ENCODE data around the gene RHEBL1. TPM values are rescaled to one million over a fixed set of nuclear protein-coding genes. Genes with fewer than 3 reads are reported as not detected.

RHEBL1 gene
- total RNA-seq, 1 experiment from 2014 or later = 9.0 TPM

DNA sequence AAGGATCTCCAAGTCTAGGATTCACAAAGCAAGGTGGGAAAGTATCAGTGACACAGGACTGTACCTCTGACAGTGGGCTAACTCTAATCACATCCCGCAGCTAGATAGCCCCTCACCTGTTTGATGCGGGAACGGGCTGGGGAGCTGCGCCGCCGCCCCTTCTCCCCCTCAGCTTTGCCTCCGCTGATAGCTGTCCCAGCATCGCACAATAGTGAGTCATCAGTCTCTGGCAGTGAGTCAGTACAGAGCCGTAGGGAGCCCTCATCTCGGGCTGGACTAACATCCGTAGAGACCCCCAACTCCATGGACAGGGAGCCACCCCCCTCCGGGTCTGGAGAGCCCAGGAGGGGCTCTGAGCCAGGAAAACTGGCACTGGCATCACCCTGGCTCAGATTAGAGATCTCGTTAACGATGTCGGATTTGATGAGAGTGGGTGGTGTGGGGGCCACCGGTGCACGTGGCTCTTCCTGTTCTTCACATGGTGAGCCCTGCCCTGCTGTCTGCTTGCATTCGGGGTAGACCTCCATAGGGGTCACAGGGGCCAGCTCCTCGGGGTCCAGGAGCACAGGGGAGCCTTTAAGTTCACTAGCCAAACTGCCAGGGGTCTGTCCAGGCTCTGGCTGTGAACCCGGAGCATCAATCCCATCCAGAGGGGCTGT is 20.1 kb downstream of the RHEBL1 start:
- Mint-ChIP-seq H3K27me3 (ENCODE audit: low read depth) (no peaks in the 10 kb centered on the region), H3K4me1 (no peaks in the 10 kb centered on the region; the same call in 1 of the 2 replicates), H3K9me3 (no peaks in the 10 kb centered on the region), H3K36me3 (peaks cover 90% of the 10 kb centered on the region), H3K4me3 (no peak overlapping the region), H3K27ac (no peak overlapping the region)
- DNase-seq (ENCODE audit: low spot score) (no peak), ATAC-seq (no peak)
- CTCF ChIA-PET = interaction anchor here (0.6 kb wide), 1 partner anchor 59 kb away, joined by 4 read pairs; no protein-coding TSS in a partner anchor
- TF ChIP-seq, protein P1, sequence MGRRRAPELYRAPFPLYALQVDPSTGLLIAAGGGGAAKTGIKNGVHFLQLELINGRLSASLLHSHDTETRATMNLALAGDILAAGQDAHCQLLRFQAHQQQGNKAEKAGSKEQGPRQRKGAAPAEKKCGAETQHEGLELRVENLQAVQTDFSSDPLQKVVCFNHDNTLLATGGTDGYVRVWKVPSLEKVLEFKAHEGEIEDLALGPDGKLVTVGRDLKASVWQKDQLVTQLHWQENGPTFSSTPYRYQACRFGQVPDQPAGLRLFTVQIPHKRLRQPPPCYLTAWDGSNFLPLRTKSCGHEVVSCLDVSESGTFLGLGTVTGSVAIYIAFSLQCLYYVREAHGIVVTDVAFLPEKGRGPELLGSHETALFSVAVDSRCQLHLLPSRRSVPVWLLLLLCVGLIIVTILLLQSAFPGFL (CRISPR knock-in tag; IDR thresholded peaks at IDR 0.05; ENCODE audit: borderline replicate concordance) = no peak
- no peak for TF ChIP-seq STAT6 (CRISPR knock-in tag; conservative IDR thresholded peaks at IDR 0.05; ENCODE audit: low read depth)
- no peak for TF ChIP-seq JUN (CRISPR knock-in tag; IDR thresholded peaks at IDR 0.05)
- TF ChIP-seq ZNF232 (CRISPR knock-in tag; IDR thresholded peaks at IDR 0.05) = no peak
- POLR2A ChIA-PET = no interaction called here

GRCh38 chr12:49048953-49049352 is 20.8 kb downstream of the RHEBL1 start:
- no peaks in the 10 kb centered on the region for H3K27me3 Mint-ChIP-seq (ENCODE audit: low read depth)
- ChIA-PET POLR2A (no interaction called here), CTCF (no interaction called here)
- H3K9me3 Mint-ChIP-seq = no peaks in the 10 kb centered on the region
- H3K27ac Mint-ChIP-seq = no peak overlapping the region
- DNase-seq (ENCODE audit: low spot score) (no peak), ATAC-seq (no peak)
- H3K4me3 Mint-ChIP-seq = no peak overlapping the region
- H3K4me1 Mint-ChIP-seq = no peaks in the 10 kb centered on the region
- peaks cover 90% of the 10 kb centered on the region for H3K36me3 Mint-ChIP-seq
- no peak for TF ChIP-seq NFYB (CRISPR knock-in tag; conservative IDR thresholded peaks at IDR 0.05; ENCODE audit: low read depth)
- TF ChIP-seq, protein P2, sequence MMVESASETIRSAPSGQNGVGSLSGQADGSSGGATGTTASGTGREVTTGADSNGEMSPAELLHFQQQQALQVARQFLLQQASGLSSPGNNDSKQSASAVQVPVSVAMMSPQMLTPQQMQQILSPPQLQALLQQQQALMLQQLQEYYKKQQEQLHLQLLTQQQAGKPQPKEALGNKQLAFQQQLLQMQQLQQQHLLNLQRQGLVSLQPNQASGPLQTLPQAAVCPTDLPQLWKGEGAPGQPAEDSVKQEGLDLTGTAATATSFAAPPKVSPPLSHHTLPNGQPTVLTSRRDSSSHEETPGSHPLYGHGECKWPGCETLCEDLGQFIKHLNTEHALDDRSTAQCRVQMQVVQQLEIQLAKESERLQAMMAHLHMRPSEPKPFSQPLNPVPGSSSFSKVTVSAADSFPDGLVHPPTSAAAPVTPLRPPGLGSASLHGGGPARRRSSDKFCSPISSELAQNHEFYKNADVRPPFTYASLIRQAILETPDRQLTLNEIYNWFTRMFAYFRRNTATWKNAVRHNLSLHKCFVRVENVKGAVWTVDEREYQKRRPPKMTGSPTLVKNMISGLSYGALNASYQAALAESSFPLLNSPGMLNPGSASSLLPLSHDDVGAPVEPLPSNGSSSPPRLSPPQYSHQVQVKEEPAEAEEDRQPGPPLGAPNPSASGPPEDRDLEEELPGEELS (CRISPR knock-in tag; IDR thresholded peaks at IDR 0.05) = no peak
- TF ChIP-seq FOXJ3 (CRISPR knock-in tag; IDR thresholded peaks at IDR 0.05; ENCODE audit: borderline replicate concordance) = no peak
- TF ChIP-seq ZNF425 (CRISPR knock-in tag; conservative IDR thresholded peaks at IDR 0.05) = no peak
- no peak for TF ChIP-seq ZNF263 (CRISPR knock-in tag; IDR thresholded peaks at IDR 0.05; ENCODE audit: low read depth)
- no peak for TF ChIP-seq CTCF (IDR thresholded peaks at IDR 0.05)
- no peak for TF ChIP-seq SMAD3 (CRISPR knock-in tag; IDR thresholded peaks at IDR 0.05; ENCODE audit: borderline replicate concordance)
- TF ChIP-seq, protein P3, sequence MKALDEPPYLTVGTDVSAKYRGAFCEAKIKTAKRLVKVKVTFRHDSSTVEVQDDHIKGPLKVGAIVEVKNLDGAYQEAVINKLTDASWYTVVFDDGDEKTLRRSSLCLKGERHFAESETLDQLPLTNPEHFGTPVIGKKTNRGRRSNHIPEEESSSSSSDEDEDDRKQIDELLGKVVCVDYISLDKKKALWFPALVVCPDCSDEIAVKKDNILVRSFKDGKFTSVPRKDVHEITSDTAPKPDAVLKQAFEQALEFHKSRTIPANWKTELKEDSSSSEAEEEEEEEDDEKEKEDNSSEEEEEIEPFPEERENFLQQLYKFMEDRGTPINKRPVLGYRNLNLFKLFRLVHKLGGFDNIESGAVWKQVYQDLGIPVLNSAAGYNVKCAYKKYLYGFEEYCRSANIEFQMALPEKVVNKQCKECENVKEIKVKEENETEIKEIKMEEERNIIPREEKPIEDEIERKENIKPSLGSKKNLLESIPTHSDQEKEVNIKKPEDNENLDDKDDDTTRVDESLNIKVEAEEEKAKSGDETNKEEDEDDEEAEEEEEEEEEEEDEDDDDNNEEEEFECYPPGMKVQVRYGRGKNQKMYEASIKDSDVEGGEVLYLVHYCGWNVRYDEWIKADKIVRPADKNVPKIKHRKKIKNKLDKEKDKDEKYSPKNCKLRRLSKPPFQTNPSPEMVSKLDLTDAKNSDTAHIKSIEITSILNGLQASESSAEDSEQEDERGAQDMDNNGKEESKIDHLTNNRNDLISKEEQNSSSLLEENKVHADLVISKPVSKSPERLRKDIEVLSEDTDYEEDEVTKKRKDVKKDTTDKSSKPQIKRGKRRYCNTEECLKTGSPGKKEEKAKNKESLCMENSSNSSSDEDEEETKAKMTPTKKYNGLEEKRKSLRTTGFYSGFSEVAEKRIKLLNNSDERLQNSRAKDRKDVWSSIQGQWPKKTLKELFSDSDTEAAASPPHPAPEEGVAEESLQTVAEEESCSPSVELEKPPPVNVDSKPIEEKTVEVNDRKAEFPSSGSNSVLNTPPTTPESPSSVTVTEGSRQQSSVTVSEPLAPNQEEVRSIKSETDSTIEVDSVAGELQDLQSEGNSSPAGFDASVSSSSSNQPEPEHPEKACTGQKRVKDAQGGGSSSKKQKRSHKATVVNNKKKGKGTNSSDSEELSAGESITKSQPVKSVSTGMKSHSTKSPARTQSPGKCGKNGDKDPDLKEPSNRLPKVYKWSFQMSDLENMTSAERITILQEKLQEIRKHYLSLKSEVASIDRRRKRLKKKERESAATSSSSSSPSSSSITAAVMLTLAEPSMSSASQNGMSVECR (CRISPR knock-in tag; IDR thresholded peaks at IDR 0.05; ENCODE audit: borderline replicate concordance) = no peak
- TF ChIP-seq SMAD4 (CRISPR knock-in tag; IDR thresholded peaks at IDR 0.05) = no peak
- no peak for TF ChIP-seq ATF1 (CRISPR knock-in tag; IDR thresholded peaks at IDR 0.05)
- TF ChIP-seq, protein P4, sequence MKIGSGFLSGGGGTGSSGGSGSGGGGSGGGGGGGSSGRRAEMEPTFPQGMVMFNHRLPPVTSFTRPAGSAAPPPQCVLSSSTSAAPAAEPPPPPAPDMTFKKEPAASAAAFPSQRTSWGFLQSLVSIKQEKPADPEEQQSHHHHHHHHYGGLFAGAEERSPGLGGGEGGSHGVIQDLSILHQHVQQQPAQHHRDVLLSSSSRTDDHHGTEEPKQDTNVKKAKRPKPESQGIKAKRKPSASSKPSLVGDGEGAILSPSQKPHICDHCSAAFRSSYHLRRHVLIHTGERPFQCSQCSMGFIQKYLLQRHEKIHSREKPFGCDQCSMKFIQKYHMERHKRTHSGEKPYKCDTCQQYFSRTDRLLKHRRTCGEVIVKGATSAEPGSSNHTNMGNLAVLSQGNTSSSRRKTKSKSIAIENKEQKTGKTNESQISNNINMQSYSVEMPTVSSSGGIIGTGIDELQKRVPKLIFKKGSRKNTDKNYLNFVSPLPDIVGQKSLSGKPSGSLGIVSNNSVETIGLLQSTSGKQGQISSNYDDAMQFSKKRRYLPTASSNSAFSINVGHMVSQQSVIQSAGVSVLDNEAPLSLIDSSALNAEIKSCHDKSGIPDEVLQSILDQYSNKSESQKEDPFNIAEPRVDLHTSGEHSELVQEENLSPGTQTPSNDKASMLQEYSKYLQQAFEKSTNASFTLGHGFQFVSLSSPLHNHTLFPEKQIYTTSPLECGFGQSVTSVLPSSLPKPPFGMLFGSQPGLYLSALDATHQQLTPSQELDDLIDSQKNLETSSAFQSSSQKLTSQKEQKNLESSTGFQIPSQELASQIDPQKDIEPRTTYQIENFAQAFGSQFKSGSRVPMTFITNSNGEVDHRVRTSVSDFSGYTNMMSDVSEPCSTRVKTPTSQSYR (CRISPR knock-in tag; IDR thresholded peaks at IDR 0.05) = no peak
